HG03469 (cell line): ENCODE measurements around the gene PTGFRN.

Experiments
- ATAC-seq: cut with Tn5 transposase; IDR thresholded peaks from one replicate; pipeline ENCODE4 v1.9.1; 2021; ENCODE audit warnings: mild to moderate bottlenecking, moderate library complexity, moderate number of reproducible peaks; ENCODE audit not compliant: unreplicated experiment

PTGFRN gene

DNA sequence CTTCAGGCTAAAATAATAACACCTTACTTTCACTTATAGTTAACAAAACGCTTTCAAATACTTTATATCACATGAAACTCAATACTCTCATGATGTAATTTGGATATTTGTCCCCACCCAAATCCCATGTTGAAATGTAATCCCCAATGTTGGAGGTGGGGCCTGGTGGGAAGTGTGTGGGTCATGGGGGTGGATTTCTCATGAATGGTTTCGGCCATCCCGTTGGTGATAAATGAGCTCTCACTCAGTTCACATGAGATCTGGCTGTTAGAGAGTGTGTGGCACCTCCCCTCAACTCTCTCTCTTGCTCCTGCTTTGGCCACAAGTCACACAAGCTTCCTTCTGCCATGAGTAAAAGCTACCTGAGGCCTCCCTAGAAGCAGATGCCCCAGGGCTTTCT lies 22.5 kb upstream of the PTGFRN start:
- ATAC-seq, result no peak

DNA sequence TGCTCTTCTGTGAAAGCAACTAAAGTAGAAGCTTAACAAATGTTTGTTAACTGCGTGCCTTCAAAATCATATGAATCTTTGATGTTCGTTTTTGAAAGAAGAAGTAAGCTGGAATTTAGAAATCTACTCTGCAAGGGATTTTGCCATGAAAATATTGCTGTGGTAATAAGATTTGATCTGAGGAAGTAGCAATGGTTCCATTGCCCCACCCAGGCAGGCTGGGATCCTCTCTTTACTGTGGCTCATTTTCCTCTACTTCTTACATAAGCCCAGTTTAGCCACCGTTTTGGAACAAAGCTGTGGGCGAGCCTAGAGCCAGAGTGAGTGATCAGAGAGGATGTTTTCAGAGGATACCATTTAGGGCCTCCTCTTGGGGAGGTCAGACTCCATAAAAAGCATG lies 20.3 kb upstream of the PTGFRN start:
- ATAC-seq, result no peak

DNA sequence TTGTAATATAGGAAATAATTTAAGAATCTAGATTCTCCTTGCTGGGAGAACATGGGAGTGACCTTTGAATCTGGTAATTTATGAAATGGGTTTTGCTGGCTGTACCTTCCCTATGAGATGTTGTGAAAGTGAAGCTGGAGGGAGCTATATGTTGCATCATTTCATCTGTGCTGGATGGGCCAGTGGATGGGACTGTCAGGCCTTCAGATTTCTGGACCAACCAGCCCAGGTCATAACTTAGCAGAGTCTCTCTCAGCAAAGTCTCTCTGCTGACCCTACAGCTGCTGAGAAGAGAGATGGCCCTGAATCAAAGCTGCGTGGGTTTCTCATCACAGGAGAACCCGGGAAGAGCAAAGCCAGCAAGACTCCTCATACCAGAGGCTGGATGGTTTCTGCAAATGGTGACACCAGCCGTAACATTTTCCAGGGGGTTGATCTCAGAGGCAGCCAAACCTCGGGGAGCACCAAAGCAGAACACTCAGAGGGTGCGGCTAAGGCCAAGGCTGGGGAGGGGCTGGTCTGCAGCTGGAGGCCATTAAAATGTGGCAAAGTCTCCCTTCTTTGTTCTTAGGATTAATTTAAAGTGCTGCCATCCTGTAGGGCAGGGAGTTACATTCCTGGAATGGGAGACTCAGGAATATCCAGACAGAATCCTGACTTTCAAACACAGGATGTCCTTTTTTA lies 18.2 kb upstream of the PTGFRN start:
- no peak for ATAC-seq

DNA sequence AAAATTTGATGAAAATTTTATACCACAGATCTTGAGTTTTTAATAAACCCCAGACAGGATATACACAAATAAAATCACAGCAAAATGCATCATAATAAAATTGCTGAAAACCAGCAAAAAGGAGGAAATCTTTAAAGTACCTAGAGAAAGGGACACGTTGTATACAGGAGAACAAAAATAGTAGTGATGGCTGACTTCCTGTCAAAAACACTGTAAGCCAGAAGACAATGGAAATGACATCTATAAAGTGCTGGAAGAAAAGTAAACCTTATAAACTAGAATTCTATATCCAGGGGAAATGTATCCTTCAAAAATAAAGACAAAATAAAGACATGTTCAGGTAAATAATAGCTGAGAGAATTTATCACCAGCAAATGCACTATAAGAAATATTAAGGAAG lies 14.6 kb upstream of the PTGFRN start:
- no peak for ATAC-seq

DNA sequence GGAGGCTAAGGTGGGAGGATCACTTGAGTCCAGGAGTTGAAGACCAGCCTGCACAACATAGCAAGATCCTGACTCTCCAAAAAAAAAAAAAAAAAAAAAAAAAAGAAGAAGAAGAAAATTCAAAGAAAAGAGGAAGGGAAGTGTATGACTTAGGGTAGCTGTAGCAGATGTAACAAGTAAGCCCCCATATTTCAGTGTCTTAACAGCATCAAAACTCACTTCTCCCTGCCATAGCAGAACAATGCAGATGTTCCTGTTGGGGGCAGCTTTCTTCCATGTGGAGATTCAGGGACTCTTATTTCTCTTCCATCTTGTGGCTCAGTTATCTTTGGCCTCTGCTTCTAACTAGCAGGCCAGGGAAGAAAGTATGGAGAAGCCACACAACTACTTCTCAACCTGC lies 10.2 kb upstream of the PTGFRN start:
- no peak for ATAC-seq

DNA sequence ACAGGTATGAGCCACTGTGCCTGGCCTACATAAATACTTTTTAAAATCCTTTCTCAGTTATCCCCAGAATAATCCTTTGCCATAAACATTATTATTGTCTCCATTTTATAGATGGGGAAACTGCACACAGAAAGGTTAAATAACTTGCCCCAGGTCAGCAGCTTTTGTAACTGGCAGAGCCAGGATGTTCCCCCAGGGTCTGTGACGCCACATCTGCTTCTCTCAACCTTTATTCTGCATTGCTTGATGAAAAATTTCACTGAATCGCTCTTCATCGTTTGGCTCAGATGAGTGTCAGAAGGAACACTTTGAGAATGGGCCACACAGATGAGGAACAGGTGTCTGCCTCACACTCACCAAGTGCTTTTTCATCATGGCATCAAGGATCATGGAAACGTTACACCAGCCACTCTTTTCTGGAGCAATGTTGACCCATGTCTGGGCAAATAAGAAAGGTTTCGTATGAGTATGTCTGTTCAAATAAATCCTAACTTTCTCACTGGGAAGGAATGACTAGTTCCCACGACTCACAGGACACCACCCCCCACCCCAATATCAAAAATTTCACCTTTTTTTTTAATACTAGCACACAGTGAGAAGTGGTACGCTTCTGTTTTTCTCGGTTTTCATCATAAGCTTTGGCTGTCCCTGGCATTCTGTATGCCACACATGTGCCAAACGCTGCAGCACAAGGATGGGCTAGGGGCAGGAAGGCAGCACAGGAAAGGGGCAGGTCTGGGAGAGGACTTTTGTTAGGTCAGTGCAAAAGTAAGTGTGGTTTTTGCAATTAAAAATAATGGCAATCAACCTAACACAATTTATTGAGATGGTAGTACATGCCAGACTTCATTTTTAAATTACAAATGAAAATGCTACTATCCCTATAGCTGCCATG lies 9.0 kb upstream of the PTGFRN start:
- ATAC-seq, result no peak

DNA sequence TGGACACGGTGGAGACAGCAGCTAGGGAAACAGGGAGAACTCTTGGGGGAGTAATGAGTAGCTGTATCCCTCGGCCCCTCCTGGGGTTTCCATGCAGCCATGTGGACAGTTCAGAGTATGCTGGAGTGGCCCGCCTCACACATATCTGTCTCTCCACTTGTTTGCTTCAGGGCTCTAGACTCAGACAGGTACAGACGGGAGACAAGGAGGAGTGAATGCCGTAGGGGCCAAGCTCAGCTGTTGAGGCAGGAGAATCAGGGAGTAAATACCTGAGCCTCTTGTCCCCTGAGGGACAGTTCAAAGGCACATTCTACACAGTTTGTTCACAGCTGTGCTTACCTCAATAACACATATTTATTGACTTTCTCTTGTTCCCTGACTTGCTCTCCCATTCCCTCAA lies 7.7 kb upstream of the PTGFRN start:
- ATAC-seq, result no peak

DNA sequence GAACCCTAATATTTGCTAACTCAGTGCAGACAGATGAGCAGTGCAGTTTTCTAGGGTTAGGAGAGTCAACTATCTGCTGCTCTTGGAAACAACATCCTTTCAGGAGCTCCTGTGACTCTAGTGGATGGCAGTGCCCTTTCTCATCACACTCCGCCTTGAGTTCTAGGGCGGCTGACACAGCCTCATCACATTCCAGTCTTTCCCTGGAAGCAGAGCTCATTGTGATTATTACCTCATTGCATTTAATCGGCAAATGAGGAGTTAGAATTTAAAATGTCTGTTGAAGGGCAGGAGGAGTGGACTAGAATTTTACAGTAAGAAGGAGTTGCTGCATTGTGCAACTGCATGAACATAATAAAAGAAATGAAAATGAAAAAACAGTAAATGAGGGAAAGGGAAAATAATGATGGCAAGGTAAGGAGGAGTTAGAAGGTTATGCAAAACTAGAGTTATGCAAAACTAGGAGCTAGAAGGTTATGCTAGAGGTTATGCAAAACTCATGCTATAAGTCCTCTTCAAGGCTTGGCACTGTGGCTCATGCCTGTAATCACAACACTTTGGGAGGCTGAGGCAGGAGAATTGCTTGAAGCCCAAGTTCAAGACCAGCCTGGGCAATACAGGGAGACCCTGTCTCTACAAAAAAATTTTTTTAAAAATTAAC lies 6.9 kb upstream of the PTGFRN start:
- ATAC-seq, result no peak

DNA sequence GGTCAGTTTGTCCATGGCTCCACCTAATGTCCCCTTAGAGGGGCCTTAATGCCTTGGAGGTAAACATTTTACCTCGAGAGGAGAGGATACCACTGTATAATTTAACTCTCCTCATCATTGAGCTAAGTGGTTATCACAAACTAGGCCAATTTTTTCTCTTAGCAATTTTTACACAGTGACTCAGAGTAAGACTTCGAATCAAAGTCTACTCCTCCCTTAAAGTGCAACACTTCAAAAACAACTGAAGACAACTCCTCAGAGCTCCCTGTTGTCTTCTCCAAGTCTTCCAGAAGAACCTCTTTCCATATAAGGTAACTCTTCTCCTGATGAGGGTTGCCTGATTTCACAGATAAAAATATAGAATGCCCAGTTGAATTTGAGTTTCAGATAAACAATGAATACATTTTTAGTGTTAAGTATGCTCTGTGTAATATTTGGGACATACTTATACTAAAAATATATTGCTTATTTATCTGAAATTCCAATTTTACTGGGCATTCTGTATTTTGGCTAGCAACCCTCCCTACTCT lies 4.9 kb upstream of the PTGFRN start:
- ATAC-seq, result no peak

DNA sequence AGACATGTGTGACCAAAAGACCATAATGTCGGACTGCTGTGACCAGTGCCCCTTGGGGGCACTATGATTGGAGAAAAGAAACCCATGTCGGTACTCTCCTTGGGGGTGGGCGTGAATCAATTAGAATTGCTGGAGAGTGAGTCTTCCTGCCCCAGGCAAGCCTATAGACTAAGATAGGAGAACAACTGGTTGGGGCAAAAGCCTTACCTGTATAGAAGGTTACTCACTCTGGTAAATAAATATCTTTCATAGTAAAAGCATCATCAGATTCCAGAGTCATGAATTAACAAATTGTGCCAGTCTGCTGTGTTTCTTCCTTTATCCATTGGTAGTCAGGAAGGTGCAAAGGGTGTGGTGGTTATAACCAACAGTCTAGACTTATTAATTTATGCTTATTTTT lies 2.9 kb upstream of the PTGFRN start:
- no peak for ATAC-seq

DNA sequence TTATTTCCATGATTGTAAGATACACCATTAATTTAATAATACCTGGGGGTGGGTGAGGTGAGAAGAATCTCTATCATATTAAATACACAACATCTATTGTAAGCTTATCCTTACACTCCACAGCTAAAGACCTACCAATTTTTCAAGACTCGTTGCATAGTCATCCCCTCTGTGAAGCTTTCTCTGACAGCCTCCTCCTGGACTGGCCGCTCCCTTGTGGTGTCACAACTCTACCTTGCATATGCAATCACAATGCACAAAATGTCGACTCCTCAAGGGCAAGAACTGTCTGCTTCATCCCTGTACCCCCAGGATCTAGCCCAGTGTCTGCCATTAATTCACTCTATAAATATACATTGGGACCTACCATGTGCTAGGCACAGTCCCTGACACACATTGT lies 2.4 kb upstream of the PTGFRN start:
- ATAC-seq, result no peak

DNA sequence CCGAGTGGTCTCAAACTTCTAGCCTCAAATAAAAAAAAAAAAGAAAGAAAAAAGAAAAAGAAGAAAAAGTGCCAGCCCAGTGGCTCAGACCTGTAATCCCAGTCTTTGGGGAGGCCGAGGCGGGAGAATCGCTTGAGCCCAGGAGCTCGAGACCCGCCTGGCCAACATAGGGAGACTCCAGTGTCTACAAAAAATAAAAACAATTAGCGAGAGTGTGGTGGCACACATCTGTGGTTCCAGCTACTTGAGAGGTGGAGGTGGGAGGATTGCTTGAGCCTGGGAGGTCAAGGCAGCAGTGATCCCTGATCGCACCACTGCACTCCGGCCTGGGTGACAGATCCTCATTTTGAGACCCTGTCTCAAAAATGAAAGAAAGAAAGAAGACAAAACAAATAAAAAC lies 1.4 kb upstream of the PTGFRN start:
- no peak for ATAC-seq

DNA sequence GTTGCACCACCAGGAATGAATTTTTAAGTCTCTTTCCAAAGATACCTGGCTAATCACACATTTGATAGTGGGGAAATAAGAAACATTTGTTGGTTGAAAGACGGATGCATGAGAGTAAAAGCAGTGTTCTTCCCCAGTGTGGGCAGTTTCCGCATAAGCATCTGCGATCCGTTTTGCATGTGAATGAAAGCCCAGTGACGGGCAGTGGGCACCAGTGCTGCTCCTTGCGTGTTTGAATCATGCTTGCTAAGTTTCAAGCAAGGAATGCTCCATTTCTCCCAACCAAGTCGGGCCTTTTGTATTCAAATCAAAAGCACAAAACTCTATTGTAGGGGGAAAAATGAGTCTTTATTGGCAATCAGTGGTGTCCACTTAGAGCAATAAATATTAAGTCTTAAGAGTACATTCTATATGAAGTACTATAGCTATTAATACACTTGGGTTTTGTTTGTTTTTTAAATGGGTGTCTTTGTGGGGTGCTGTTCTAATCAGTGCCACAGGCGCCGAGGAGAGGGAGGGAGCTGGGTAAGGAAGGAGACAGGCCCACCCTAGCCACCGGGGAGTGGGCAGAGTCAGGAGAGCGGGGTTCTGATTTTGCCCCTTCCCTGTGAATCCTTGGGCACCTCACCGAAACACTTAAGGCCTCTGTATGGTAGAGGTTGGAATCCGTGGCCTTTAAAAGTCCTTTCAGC lies 750 bp upstream of the PTGFRN start:
- ATAC-seq, result no peak

DNA sequence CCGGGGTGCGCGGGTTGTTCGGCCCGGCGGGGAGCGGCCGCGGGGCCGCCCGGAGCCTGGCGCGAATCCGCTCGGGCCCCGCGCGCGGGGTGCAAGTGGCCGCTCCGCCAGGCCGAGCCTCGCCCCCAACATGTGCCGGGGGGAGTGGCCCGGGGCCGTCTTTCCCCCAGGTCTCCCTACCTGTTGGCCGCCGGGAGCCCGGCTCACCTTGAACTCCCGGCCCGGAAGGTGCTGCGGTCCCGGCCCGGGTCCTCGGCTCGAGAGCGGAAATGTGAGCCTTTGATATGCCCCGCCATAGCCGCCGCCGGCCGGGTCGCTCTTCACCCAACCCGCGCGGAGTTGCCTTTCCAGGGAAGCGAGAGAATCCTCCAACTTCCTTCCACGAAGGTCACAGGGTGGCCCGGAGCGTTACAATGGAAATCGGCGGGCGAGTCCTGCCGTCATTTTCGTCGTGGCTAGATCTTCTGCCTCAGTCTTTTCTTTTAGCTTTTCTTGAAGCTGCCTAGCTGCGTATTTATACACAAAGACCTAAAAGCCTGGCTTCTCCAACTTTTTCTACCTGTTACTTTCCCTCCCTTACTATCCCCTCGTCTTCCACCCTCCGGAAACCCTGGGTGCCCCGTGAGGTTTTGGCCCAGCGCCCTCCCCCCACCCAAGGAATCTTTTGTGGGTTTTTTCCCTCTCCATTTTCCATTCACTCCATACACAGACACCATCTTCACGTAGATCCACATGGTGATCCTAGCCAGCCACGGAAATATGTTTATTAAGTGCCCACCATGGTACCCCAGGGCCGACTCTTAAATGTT lies 867 bp downstream of the PTGFRN start:
- no peak for ATAC-seq

DNA sequence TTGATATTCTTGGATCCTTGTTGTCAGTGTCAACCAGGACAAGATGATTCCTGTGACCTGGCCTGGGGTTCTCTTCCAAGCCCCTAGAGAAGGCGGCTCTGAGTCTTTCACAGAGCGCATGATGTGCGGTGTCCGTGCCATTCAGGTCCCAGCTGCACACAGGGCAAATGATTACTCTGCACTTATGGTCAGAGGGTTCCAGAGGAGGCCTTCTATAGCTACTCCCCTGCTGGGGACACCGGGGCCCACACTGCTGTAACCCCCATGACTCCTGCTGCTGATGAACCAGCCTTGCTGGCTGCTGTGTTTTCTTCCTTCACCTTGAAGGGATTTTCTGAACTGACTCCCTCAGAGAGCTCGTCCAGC lies 1.5 kb downstream of the PTGFRN start:
- no peak for ATAC-seq

DNA sequence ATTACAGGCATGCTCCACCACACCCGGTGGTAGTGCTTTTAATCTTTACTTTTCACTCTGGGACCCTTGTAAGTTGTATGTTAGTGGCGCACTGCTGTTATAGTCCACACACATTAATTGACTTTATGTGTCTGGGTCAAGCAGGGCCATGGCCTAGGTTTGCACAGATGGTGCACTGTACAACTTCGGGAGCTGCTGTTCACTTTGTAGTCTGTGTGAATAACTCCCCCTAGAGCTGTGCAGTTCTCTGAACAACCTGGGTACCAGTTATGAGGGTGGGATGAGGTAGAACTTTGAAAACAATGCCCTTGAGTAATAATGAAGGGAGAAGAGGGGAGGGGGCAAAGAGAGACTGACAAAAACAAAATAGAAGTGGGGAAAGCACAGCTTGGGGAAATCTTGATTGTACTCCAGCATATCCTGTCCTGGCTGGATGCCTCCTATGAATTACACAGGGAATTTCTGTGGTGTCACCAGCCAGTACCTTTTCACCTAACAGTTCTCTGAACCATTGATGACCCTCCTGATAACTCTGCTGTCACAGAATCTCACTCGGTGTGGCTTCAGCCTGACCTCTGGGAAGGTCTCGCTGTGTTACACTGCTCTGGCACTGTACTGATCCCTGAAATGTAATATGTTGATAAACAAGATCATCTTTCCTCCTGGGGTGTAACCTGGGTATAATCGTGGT lies 2.2 kb downstream of the PTGFRN start:
- no peak for ATAC-seq

DNA sequence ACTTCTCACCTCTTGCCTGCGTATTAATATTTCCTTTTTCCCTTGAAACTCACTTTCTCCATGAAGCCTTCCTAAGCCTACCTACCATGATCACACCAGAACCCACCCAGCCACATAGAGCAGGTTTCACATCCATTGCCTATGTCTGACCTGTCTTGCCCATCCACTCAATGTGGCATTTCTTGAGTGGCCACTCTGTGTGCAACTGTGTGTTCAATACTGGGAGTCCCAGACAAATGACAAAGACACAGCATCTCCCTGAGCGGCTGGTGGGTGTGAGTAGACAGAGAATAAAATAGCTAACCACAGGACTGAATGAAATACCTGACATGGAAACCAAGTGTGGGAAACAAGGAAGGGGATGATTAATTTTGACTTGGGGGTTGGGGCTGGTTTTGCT lies 3.1 kb downstream of the PTGFRN start:
- no peak for ATAC-seq

DNA sequence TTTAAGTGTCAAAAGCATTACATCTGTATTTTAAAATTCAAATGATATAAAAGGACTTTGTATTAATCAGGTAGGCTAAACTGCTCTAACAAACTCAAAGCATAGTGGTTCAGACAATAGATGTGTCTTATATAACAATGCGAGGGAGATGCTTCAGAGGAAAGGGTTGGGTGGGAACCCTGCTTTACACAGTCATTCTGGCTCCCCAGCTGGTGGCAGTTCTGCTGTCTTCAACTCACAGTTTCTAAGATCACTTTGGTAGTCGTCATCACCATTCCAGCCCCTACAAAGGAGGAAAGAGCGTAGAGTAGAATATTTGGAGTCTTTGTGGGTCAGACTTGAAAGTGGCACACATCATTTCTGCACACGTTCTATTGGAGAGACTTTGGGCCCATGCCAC lies 4.2 kb downstream of the PTGFRN start:
- no peak for ATAC-seq

DNA sequence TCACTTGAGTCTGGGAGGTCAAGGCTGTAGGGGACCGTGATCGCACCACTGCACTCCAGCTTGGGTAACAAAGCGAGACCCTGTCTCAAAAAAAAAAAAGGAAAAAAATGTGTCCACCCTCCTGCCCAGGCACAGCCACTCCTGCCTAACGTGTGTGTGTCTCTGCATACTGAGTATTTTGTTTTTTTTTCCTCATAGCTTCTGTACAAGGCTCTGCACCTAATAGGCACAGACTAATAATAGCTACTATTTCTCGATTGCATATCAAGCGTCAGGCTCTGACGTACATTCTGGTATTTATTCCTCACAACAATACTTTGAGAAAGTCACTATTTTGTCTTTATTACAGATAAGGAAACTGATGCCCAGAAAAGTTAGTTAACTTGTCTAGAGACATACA lies 5.0 kb downstream of the PTGFRN start:
- ATAC-seq, result no peak
